HG03159 (cell line): ENCODE measurements around the gene GH1.
"Not testable (repeated sequence)": the region's sequence is repeated elsewhere in the genome, so short reads cannot be mapped to it uniquely, and the experiment has no call there.

Experiments
- ATAC-seq: cut with Tn5 transposase; IDR thresholded peaks from one replicate; pipeline ENCODE4 v1.9.1; 2021; ENCODE audit warnings: mild to moderate bottlenecking, moderate library complexity; ENCODE audit not compliant: unreplicated experiment

Gene GH1

DNA sequence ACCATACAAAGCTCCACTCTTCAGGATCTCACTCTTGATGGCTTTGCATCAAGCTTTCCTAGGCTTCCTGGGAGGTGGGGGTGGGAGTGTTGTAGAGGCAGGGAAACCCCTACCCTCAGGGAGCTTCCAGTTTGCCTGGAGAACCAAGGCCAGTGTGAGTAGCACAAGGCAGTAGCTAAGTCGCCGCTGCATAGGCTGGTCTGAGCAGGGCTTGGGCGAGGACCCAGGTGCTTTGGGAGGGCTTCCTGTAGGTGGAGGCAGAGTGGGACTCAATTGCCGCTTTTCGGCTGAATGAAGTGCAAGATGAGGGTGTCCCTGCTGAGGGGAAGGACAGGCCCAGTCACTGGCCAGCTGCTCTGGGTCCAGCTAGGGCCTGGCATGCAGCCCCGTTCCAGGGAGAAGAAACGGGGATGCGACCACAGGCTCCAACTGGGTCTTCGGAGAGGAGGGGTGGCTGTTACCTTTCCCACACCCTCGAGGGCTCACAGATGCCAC, 9.6 kb upstream of the GH1 start:
- no peak for ATAC-seq

DNA sequence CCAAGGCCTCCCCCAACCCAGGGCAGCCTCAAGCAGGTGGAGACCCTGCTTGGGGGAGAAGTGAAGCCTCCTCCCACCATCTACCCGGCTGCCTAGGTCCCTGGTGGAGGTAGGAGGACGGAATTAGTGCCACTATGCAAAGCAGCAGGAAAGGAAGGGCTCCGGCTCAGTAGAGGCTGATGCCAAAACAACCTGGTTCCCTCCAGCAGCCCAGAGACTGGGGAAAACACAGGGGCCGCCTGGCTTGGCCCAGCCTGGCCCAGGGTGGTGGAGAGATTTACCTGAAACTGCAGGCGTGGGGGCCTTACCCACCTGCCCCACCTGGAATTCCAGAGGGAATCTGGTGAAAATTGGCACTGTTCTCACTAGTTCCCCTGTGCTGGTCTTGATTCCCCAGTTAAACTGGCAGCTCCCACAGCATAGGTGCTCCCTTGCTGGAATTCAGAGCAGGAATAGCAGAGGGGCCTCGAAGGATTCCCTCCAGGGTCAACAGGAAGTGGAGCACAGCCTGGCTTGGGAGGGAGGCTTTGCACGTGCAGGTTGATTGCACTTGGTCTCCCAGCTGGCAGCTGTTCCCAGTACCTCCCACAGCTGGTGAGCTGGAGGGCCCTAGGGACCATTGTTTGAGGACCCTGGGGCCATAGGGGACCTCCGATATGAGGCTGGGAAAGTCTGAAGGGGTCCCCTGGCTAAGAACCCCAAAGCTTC, 9.0 kb upstream of the GH1 start:
- no peak for ATAC-seq

DNA sequence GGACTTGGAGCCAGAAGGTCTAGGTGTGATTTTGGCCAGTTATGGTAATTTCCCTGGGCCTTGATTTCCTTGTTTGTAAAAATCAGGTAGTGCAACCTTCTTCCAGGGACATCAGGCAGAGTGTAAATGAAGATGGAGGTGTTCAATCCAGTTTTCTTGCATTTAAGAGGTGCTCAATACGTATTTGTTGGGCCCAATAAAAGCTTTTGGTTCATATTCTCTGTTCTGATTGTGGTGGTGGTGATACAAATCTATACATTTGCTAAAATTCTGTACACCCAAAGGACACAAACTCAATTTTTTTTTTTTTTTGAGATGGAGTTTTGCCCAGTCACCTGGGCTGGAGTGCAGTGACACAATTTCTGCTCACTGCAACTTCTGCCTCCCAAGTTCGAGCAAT, 7.5 kb upstream of the GH1 start:
- no peak for ATAC-seq

DNA sequence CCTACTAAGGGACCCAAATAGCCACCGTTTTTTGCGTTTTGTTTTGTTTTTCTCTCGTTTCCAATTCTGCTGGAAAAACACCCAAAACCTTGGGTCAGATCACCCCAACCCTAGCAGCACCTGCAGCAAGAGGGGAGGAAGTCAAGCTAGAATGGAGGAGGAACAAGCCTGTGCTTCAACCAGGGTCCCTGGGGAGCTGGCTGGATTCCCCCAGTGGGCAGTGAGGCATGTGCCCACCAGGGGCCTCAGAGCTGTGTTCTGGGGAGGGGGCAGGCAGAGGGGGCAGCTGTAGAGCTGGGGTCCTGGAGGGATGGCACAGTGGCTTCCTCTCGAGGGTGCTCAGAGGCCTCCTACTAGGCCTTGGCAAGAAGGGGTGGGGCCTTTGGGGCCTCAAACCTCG, 7.0 kb upstream of the GH1 start:
- no peak for ATAC-seq

DNA sequence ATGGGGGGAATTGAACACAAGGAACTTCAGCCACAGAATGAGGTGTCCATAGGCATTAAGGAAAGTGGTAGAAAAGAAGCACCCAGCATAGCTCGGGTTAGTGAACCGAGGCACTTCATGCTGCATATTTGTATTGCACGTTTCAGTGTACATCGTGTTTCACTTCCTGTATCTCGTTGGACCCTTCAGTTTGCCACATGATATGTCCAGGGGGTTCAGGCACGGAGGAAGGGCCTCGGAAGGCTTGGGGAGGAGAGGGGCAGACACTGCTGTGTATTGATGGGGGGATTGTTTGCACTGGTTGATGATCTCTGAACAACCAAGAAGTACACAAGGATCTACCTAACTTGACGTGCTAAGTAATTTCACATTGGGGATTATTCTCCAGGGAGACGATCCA, 3.8 kb upstream of the GH1 start:
- ATAC-seq = peak; percentile 60

DNA sequence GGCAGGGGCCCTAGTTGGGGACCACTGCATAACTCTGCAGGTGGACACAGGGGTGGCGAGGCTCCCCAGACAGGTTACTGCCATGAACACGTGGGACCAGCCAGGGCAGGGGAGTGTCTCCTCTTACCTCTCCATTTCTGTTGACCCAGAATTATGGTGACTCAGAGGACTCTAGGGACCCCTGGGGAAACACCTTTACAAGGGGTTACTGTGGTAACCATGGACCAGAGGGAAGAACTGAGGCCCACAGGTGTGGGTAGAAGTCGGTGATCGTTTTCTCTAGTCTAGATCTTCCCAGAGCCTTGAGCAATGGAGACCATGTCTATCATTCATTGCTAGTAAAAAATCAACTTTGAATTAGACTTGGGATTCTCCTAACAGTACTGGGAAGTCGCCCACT, 2.1 kb upstream of the GH1 start:
- not testable (repeated sequence) for ATAC-seq

DNA sequence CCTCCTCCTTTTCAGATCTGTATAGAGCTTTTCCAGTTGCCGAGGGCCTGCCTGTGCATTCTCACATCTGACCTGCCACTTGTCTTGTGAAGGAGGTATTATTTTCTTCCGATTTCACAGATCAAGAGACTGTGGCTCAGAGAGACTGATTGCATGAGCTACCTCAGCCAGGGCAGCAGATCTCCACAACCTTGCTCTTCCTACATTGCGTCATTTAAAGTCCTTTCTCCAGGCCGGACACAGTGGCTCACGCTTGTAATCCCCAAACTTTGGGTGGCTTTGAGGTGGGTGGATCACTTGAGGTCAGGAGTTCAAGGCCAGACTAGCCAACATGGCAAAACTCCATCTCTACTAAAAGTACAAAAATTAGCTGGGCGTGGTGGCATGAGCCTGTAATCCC, 1.4 kb upstream of the GH1 start:
- ATAC-seq = not testable (repeated sequence)

DNA sequence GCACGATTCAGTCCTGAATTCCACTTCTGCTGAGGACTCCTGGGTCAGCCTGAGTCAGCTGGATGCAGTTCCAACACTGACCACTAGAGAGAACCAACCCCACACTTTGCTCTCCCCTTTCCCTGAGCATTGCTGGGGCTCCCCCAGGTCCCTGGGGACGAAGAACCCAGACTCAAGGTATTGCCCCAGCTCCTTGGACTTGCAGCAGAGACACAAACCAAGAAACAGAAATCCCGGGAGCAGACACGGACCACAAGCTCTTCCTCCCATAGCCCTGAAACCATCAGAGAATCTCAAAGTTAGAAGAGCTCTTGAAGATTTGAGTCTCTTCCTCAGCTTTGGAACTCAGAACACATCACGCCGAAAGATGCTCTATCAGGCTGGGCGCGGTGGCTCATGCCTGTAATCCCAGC, 678 bp upstream of the GH1 start:
- ATAC-seq = no peak

DNA sequence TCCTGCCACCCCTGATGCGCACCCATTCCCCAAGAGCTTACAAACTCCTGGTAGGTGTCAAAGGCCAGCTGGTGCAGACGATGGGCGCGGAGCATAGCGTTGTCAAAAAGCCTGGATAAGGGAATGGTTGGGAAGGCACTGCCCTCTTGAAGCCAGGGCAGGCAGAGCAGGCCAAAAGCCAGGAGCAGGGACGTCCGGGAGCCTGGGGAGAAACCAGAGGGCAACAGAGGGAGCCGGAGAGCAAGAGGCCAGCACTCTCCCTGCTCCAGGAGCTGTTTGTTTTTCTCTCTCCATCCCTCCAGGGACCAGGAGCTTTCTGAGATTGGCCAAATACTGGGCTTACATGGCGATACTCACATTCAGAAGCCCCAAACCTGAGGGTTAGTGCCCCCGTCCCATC, 334 bp downstream of the GH1 start:
- ATAC-seq = no peak

DNA sequence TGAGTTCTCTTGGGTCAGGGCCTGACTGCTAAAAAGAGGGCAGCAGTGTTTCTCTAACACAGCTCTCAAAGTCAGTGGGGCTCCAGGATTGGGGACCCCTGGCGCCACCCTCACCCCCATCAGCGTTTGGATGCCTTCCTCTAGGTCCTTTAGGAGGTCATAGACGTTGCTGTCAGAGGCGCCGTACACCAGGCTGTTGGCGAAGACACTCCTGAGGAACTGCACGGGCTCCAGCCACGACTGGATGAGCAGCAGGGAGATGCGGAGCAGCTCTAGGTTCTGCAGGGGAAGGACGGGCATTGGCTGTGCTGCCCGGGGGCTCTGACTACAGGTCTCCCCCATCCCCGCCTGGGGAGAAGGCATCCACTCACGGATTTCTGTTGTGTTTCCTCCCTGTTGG, 993 bp downstream of the GH1 start:
- no peak for ATAC-seq

DNA sequence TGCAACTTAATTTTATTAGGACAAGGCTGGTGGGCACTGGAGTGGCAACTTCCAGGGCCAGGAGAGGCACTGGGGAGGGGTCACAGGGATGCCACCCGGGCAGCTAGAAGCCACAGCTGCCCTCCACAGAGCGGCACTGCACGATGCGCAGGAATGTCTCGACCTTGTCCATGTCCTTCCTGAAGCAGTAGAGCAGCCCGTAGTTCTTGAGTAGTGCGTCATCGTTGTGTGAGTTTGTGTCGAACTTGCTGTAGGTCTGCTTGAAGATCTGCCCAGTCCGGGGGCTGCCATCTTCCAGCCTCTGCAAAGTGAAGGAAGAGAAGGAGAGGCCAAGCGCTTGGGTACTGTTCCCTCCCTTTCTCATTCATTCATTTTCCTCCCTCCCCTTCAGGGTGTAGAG, 1.4 kb downstream of the GH1 start:
- ATAC-seq = not testable (repeated sequence)

DNA sequence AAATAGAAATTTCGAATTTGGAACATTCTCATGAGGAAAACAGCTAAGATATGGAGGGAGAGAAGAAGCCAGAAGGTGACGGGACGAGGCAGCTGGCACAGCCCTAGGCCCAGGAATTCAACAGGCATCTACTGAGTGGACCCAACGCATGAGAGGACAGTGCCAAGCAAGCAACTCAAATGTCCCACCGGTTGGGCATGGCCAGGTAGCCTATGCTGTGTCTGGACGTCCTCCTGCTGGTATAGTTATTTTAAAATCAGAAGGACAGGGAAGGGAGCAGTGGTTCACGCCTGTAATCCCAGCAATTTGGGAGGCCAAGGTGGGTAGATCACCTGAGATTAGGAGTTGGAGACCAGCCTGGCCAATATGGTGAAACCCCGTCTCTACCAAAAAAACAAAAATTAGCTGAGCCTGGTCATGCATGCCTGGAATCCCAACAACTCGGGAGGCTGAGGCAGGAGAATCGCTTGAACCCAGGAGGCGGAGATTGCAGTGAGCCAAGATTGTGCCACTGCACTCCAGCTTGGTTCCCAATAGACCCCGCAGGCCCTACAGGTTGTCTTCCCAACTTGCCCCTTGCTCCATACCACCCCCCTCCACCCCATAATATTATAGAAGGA, 2.0 kb downstream of the GH1 start:
- no peak for ATAC-seq

DNA sequence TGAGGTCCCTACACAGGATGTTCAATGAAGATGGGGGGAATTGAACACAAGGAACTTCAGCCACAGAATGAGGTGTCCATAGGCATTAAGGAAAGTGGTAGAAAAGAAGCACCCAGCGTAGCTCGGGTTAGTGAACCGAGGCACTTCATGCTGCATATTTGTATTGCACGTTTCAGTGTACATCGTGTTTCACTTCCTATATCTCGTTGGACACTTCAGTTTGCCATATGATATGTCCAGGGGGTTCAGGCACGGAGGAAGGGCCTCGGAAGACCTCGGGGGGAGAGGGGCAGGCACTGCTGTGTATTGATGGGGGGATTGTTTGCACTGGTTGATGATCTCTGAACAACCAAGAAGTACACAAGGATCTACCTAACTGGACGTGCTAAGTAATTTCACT, 2.9 kb downstream of the GH1 start:
- ATAC-seq = peak; percentile 62

DNA sequence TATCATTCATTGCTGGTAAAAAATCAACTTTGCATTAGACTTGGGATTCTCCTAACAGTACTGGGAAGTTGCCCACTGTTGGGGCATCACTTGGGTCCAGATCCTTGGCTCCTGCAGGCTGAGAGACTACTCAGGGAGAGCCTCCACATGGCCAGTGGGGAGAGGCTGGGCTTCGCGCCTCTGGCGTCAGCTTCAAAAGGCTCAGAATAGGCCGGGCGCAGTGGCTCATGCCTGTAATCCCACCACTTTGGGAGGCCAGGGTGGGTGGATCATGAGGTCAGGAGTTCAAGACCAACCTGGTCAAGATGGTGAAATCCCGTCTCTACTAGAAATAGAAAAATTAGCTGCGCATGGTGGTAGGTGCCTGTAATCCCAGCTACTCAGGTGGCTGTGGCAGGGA, 4.2 kb downstream of the GH1 start:
- ATAC-seq = no peak

DNA sequence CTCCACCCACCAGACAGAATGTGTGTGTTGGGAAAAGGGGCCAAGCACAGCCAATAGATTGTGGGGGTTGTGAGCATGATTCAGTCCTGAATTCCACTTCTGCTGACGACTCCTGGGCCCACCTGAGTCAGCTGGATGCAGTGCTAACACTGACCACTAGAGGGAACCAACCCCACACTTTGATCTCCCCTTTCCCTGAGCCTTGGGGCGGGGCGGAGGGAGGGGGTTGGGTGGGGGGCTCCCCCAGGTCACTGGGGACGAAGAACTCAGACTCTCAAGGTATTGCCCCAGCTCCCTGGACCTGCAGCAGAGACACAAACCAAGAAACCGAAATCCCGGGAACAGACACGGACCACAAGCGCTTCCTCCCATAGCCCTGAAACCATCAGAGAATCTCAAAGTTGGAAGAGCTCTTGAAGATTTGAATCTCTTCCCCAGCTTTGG, 7.0 kb downstream of the GH1 start:
- ATAC-seq = no peak

DNA sequence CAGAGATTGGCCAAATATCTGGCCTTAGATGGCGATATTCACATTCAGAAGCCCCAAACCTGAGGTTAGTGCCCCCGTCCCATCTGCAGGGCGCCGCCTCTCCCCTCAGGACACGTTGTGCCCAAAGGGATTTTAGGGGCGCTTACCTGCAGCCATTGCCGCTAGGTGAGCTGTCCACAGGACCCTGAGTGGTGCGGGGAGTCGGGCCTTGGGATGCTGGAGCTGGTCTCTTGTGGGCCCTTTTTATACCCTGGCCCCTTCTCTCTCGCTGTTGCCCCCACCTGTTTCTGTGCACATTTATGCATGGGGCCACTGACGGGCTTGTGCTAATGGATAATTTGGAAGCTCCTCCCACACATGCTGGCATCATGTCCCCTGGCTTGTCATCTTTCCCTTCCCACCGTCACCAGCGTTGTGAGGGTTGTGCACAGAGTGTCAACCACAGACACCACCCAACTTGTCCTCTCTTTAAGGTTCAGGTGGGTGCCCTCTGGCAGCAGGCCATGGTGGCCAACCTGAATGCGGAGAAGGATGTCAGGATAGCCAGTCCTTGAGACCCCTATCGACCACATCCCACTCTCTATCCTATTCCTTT, 7.5 kb downstream of the GH1 start, which contains the start of gene CSHL1:
Gene CSHL1 (minus strand): TSS at position 218 of the 595 bp plus-strand sequence. CDS start 62 bp downstream, at position 156.
- ATAC-seq = no peak

DNA sequence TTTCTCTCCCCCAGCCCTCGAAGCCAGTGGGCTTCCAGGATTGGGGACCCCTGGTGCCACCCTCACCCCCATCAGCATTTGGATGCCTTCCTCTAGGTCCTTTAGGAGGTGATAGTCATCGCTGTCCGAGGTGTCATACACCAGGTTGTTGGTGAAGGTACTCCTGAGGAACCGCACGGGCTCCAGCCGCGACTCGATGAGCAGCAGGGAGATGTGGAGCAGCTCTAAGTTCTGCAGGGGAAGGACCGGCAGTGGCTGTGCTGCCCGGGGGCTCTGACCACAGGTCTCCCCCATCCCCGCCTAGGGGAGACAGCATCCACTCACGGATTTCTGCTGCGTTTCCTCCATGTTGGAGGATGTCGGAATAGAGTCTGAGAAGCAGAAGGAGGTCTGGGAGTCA, 8.5 kb downstream of the GH1 start:
- ATAC-seq = no peak

DNA sequence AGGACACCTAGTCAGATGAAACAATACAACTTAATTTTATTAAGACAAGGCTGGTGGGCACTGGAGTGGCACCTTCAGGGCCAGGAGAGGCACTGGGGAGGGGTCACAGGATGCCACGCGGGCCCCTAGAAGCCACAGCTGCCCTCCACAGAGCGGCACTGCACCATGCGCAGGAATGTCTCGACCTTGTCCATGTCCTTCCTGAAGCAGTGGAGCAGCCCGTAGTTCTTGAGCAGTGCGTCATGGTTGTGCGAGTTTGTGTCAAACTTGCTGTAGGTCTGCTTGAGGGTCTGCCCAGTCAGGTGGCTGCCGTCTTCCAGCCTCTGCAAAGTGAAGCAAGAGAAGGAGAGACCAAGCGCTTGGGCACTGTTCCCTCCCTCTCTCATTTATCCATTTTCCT, 9.1 kb downstream of the GH1 start:
- not testable (repeated sequence) for ATAC-seq

DNA sequence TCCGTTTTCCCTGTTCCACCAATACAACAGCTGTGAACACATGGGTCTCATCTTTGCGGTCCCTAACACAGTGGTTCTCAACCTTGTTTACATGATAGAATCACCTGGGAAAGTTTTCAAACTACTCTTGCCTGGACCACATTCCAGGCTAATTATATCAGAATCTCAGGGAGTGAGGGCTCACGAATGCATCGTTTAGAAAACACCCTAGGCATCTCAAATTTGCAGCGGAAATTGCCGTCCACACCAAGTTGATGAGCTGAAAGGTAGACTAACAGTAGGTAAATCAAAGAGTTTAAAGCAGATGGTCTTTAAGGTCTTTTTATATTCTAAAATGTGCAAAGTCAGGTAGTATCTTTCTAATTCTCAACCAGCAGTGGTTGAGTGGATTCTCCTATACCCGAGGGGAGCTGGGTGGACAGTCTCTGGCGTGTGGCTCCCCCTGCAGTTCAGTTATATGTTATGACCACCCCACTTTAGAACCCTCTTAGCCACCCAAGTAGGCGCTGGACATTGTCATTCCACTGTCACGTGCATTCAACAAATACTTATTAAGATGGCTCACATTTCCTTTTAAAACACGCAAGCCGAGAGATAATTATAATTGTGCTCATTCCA, 11.4 kb downstream of the GH1 start:
- not testable (repeated sequence) for ATAC-seq

DNA sequence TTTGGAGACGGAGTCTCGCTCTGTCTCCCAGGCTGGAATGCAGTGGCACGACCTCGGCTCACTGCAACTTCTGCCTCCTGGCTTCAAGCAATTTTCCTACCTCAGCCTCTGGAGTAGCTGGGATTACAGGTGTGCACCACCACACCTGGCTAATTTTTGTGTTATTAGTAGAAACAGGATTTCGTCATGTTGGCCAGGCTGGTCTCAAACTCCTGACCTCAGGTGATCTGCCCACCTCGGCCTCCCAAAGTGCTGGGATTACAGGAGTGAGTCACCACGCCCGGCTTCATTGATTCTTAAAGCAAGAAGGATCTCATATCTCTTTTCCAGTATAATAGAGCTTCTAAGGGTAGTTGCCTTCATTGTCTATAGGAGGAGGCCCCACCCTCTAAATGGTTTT, 13.8 kb downstream of the GH1 start:
- ATAC-seq = not testable (repeated sequence)

DNA sequence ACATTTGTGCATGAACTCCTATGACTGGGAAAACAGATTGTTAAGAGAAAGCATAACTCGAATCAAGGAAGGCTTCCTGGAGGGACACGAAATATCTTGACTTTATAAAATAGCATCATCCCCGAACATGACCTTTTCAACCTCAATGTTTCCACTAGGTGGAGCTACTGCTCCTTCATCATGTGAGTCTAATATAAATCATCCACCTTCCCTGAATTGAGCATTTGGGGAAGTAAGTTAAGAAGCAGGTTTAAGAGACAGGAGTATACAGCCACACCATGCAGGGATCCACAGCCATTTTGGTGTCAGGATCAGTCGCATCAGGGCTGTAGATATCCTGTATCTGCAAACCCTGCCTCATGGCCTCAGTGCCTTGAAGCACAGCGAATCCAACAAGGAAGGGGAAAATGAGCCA, 14.8 kb downstream of the GH1 start:
- not testable (repeated sequence) for ATAC-seq

DNA sequence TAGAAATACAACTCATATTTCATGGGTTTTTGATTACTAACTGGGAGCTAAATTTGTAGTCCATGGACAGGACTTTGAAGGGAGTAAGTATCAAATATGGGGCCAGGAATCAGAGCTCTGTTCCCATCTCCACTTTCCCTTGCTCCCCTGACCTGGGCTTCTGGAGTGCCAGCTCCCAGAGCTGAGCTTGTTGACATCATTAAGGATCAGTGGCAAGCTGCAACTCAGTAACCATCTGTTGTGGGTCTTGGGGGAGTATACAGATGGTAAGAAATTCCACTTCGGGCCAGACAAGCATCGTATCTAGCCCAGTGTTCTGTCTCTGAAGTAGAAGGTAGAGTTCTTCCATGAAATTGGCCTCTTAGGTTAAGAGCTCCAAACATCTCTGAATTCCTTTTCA, 16.7 kb downstream of the GH1 start:
- ATAC-seq = not testable (repeated sequence)
